ENCODE measurements around the gene C3orf20.

DNA sequence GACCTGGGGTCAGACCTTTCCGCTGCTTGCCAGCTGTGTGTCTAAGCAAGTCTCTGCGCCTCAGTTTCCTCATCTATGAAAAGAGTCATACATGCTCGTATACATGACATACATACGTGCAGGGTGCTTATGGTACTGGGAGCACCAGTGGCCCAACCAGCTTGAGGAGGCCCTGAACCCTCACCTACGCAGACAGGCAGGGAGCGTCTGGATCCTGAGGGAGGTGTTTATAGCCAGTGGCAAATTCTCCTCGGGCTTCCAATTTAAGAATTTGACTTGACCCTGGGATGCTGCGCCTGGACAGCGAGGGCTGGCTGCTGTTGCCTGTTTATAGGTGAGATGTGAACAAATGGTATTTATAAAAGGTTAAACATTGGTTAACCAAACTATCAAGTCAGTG lies 126.1 kb downstream of the C3orf20 start:
- TF ChIP-seq FOXM1 (IDR thresholded peaks at IDR 0.05; ENCODE audit: borderline replicate concordance): no peak
- no peak for TF ChIP-seq PKNOX1 (IDR thresholded peaks at IDR 0.05)
- no peak for TF ChIP-seq BHLHE40 (IDR thresholded peaks at IDR 0.05; ENCODE audit: borderline replicate concordance)
- TF ChIP-seq SP1 (IDR thresholded peaks at IDR 0.05): no peak
- TF ChIP-seq SUZ12 (IDR thresholded peaks at IDR 0.05): no peak
- TF ChIP-seq ELF4 (IDR thresholded peaks at IDR 0.05): no peak
- no peak for TF ChIP-seq CTBP1 (IDR thresholded peaks at IDR 0.05; ENCODE audit: borderline replicate concordance)
- TF ChIP-seq HDGF (IDR thresholded peaks at IDR 0.05; ENCODE audit: borderline replicate concordance): no peak
- TF ChIP-seq ZNF384 (IDR thresholded peaks at IDR 0.05): no peak
- no peak for TF ChIP-seq FOXK2 (IDR thresholded peaks at IDR 0.05)
- TF ChIP-seq TARDBP (IDR thresholded peaks at IDR 0.05): no peak
